ENCODE data around the gene ZNRF1.
A peak's percentile ranks its signal among the peaks of the same experiment; 100 is the strongest.

ZNRF1 gene

DNA sequence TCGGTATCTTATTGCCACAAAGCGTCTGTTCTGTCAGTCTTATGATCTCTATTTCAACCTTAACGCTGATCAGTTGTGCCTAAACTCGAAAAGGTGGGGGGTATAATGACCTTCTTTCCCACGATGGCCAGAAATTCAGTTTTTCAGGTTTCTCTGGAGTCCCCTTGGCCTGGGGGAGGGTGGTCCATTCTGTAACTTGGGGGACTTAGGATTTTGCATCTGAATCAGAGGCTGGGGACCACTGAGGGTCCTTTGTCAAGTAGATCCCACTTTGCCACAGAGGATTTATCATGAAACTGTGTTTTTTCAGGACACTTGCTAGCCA, 7.6 kb upstream of the ZNRF1 start:
- no peak overlapping the region for H3K4me3 ChIP-seq (ENCODE audit: low read depth, low read length)
- DNase-seq (ENCODE audit: low read depth): no peak
- TF ChIP-seq, protein P1, sequence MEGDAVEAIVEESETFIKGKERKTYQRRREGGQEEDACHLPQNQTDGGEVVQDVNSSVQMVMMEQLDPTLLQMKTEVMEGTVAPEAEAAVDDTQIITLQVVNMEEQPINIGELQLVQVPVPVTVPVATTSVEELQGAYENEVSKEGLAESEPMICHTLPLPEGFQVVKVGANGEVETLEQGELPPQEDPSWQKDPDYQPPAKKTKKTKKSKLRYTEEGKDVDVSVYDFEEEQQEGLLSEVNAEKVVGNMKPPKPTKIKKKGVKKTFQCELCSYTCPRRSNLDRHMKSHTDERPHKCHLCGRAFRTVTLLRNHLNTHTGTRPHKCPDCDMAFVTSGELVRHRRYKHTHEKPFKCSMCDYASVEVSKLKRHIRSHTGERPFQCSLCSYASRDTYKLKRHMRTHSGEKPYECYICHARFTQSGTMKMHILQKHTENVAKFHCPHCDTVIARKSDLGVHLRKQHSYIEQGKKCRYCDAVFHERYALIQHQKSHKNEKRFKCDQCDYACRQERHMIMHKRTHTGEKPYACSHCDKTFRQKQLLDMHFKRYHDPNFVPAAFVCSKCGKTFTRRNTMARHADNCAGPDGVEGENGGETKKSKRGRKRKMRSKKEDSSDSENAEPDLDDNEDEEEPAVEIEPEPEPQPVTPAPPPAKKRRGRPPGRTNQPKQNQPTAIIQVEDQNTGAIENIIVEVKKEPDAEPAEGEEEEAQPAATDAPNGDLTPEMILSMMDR (IDR thresholded peaks at IDR 0.05; ENCODE audit: control insufficient read depth, extremely low read depth, insufficient read depth): no peak

DNA sequence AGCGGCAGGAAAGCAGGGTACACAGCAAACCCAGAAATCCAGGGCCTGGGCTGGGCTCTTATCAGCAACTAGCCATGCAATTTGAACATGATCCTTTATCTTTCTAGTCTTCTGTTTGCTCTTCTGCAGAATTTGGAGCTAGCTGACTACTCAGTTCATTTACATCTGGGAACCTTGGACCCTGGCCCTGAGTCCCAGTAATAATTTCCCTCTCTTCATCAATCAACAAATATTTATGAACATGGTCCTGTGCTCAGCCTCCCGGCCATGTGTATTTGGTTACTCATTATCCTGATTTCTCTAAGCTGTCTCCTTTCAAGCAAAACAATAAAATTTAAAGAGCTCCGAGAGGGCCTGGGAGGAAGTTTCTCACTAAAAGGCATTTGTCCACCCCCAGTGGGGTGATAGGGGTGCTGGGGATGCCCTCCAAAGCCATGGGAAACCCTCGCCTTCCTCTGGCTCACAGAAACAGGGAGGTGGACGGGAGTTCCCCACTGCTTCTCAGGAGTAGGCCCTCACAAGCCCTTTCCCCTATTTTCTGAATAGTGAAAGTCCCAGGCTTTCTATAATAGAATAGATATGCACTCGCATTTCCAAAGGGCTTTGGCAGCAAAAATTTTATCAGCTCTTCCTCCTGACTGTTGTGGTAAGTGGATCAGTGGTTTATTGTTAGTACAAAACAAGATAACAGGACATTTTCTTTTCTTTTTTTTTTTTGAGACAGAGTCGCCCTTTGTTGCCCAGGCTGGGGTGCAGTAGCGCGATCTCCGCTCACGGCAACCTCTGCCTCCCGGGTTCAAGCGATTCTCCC, 7.0 kb upstream of the ZNRF1 start:
- no peak overlapping the region for H3K4me3 ChIP-seq (ENCODE audit: low read depth, low read length)
- DNase-seq (ENCODE audit: low read depth): no peak
- TF ChIP-seq, protein P1 (IDR thresholded peaks at IDR 0.05; ENCODE audit: control insufficient read depth, extremely low read depth, insufficient read depth): no peak

DNA sequence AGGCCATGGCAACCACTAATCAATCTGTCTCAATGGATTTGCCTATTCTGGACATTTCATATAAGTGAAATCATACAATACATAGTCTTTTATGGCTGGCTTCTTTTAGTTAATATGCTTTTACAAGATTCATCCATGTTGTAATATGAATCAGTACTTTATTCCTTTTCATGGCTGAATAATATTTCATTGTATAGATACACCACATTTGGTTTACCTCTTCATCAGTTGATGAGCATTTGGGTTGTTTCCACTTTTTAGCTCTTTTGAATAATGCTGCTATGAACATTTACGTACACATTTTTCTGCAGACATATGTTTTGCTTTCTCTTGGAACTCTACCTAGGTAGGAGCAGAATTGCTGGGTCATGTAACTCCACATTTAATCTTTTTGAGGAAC, 2.8 kb upstream of the ZNRF1 start:
- H3K4me3 ChIP-seq (ENCODE audit: low read depth, low read length): no peak overlapping the region

DNA sequence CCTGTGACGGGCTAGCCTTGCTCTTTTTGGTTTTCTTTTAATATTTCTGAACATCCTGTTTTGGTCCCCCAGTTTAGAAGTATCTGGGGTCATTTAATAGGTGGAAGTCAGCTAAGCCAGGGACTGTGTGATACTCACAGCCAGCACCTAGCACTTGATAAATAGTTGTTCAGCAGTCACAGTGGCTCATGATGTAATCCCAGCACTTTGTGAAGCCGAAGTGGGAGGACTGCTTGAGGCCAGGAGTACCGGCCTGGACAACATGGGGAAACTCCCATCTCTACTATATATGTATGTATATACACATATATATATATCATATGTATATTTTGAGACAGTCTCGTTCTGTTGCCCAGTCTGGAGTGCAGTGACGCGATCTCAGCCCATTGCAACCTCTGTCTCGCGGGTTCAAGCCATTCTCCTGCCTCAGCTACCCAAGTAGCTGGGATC, 1.8 kb upstream of the ZNRF1 start:
- H3K4me3 ChIP-seq (ENCODE audit: low read depth, low read length): no peak overlapping the region
- DNase-seq (ENCODE audit: low read depth): no peak
- TF ChIP-seq, protein P1 (IDR thresholded peaks at IDR 0.05; ENCODE audit: control insufficient read depth, extremely low read depth, insufficient read depth): no peak

More for the DNA sequence above, 2.8 kb upstream of the ZNRF1 start:
- no peak for DNase-seq (ENCODE audit: low read depth)
- TF ChIP-seq, protein P1 (IDR thresholded peaks at IDR 0.05; ENCODE audit: control insufficient read depth, extremely low read depth, insufficient read depth): no peak

DNA sequence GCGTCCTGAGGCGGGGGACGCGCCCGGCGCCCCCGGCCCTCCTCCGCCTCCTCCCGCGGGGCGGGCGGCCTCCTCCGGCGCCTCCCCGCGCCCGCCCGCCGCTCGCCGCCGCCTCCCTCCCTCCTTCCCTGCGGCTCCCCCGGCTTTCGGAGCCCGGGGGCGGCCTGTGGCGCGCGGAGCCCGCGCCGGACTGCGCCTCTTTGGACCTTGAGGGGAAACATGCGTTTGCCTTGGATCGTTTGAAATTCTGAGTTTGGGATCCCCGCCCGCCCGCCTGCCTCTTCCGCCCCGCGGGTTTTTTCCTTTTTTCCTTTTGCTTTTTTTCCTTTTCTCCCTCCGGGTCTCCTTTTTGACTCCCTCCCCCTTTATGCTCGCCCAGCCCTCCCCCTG, 390 bp downstream of the ZNRF1 start:
- no peak for DNase-seq (ENCODE audit: low read depth)
- peak overlapping the region; percentile 69 for H3K4me3 ChIP-seq (ENCODE audit: low read depth, low read length)
- TF ChIP-seq, protein P1 (IDR thresholded peaks at IDR 0.05; ENCODE audit: control insufficient read depth, extremely low read depth, insufficient read depth): no peak

DNA sequence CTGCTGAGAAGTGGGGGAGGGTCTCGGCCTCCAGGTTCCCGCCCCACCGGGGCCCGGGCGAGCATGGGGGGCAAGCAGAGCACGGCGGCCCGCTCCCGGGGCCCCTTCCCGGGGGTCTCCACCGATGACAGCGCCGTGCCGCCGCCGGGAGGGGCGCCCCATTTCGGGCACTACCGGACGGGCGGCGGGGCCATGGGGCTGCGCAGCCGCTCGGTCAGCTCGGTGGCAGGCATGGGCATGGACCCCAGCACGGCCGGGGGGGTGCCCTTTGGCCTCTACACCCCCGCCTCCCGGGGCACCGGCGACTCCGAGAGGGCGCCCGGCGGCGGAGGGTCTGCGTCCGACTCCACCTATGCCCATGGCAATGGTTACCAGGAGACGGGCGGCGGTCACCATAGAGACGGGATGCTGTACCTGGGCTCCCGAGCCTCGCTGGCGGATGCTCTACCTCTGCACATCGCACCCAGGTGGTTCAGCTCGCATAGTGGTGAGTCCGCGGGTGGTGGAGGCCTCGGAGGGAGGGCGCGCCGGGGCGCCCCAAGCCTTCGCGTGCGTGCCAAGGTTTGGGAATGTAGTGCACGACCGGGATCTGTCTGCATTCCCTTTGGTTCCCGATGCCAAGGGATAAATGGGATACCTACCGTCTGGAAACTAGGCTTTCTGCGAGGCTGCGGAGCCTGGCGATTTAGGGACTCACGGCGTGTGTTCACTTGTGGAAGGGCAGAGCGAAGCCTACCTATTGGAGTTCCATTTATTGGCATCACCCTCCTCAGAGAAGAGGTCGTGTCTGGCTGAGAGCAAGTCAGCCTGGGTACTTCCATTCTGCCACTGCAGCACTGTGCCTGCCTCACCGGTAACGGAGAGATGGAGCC, 1.0 kb downstream of the ZNRF1 start:
- TF ChIP-seq, protein P1 (IDR thresholded peaks at IDR 0.05; ENCODE audit: control insufficient read depth, extremely low read depth, insufficient read depth): no peak
- no peak for DNase-seq (ENCODE audit: low read depth)
- H3K4me3 ChIP-seq (ENCODE audit: low read depth, low read length): peak overlapping the region; percentile 69

Measured in LNCaP clone FGC (cell line).